Loucy (cell line): ENCODE data around the gene MT1E.
"Not testable (repeated sequence)": the region's sequence is repeated elsewhere in the genome, so short reads cannot be mapped to it uniquely, and the experiment has no call there.

ENCODE experiments used
- H2AFZ ChIP-seq: fragments of 200-600 bp; sonication (generic); 2 replicates; pipeline ENCODE4 v1.6.0; 2016; ENCODE audit warnings: antibody characterized with exemption, mild to moderate bottlenecking, low read length, moderate library complexity
- H3F3A ChIP-seq: fragments of 200-600 bp; 2 replicates; pipeline ENCODE4 v1.6.0; 2016; ENCODE audit warnings: antibody characterized with exemption, low read depth, mild to moderate bottlenecking
- H3K27me3 ChIP-seq: fragments of 200-600 bp; sonication (generic); 2 replicates; pipeline ENCODE4 v1.6.1; 2014; ENCODE audit warnings: low read length, mild to moderate bottlenecking; ENCODE audit not compliant: insufficient read depth, poor library complexity, severe bottlenecking
- H3K36me3 ChIP-seq: fragments of 200-600 bp; sonication (generic); 2 replicates; pipeline ENCODE4 v1.6.1; 2016; ENCODE audit warnings: low read length; ENCODE audit not compliant: insufficient read depth
- H3K4me1 ChIP-seq: fragments of 200-600 bp; sonication (generic); 2 replicates; pipeline ENCODE4 v1.5.1; 2014; ENCODE audit warnings: low read length, mild to moderate bottlenecking; ENCODE audit not compliant: insufficient read depth, poor library complexity, severe bottlenecking
- H3K4me2 ChIP-seq: fragments of 200-600 bp; sonication (generic); 2 replicates; pipeline ENCODE4 v1.6.0; 2014; ENCODE audit warnings: antibody characterized with exemption, low read length, low read depth, mild to moderate bottlenecking; ENCODE audit not compliant: poor library complexity, severe bottlenecking
- H3K4me3 ChIP-seq: fragments of 200-600 bp; sonication (generic); 2 replicates; pipeline ENCODE4 v1.5.1; 2014; ENCODE audit warnings: low read length, mild to moderate bottlenecking, mixed read lengths; ENCODE audit not compliant: poor library complexity, severe bottlenecking
- H3K79me2 ChIP-seq: fragments of 200-600 bp; sonication (generic); 2 replicates; pipeline ENCODE4 v1.6.1; 2014; ENCODE audit warnings: low read length; ENCODE audit not compliant: insufficient read depth
- H3K9ac ChIP-seq: fragments of 200-600 bp; sonication (generic); 2 replicates; pipeline ENCODE4 v1.6.0; 2014; ENCODE audit warnings: mild to moderate bottlenecking, low read depth, low read length, moderate library complexity; ENCODE audit not compliant: poor library complexity, severe bottlenecking
- H3K9me2 ChIP-seq: fragments of 200-600 bp; sonication (generic); replicated peaks from 2 replicates; pipeline ENCODE4 v1.6.1; 2016; ENCODE audit warnings: low read depth, low read length, mixed read lengths
- H3K9me3 ChIP-seq: fragments of 200-600 bp; sonication (generic); 2 replicates; pipeline ENCODE4 v1.6.1; 2014; ENCODE audit warnings: mild to moderate bottlenecking, antibody characterized with exemption, low read length, low read depth; ENCODE audit not compliant: insufficient read depth
- H4K20me1 ChIP-seq: fragments of 200-600 bp; sonication (generic); 2 replicates; pipeline ENCODE4 v1.6.0; 2014; ENCODE audit warnings: antibody characterized with exemption, low read length, mild to moderate bottlenecking; ENCODE audit not compliant: insufficient read depth, poor library complexity, severe bottlenecking
- CTCF ChIP-seq: fragments of 200-600 bp; sonication (generic); conservative IDR thresholded peaks from 2 replicates; pipeline ENCODE4 v1.5.1; 2014; ENCODE audit warnings: mild to moderate bottlenecking, antibody characterized with exemption, low read length
- EZH2phosphoT487 ChIP-seq: fragments of 200-600 bp; IDR thresholded peaks from 2 replicates; pipeline ENCODE4 v1.6.1; 2018; ENCODE audit warnings: antibody characterized with exemption, mild to moderate bottlenecking, moderate library complexity, borderline replicate concordance

The MT1E gene

GRCh38 chr16:56580391-56581048 is 45.1 kb upstream of the MT1E start:
- no peak overlapping the region for H2AFZ ChIP-seq
- TF ChIP-seq EZH2phosphoT487 (no peak), CTCF (no peak)
- H3K9me3 ChIP-seq: no peaks in the 10 kb centered on the region
- H3K79me2 ChIP-seq: no peaks in the 10 kb centered on the region
- no peaks in the 10 kb centered on the region for H3K36me3 ChIP-seq
- H4K20me1 ChIP-seq: no peaks in the 10 kb centered on the region
- H3K4me2 ChIP-seq: no peak overlapping the region
- H3F3A ChIP-seq: no peaks in the 10 kb centered on the region
- H3K27me3 ChIP-seq: no peaks in the 10 kb centered on the region
- H3K9me2 ChIP-seq: no peaks in the 10 kb centered on the region
- no peaks in the 10 kb centered on the region for H3K4me1 ChIP-seq
- no peak overlapping the region for H3K4me3 ChIP-seq
- no peak overlapping the region for H3K9ac ChIP-seq

DNA sequence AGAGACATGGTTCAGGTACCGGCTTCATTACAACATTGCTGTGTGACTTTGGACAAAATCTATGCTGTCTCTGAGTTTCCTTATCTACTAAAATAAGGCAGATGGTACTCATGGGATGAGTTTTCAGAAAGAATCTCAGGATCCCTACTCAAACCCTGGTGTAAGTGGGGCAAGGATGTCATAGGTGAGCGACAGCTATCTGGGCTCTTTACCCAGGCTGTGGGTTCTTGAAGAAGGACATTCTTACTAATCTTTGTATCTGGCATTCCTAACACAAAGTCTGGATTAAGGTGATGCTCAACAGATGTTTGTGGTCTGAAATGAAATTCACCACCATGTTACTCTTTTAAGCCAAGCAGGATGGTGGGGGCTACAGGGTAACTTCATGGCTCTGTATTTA is 42.7 kb upstream of the MT1E start:
- H3F3A ChIP-seq, H3K9me3 ChIP-seq, H3K27me3 ChIP-seq, H3K4me1 ChIP-seq, H4K20me1 ChIP-seq, H3K9ac ChIP-seq, H2AFZ ChIP-seq, H3K4me3 ChIP-seq, H3K36me3 ChIP-seq, H3K4me2 ChIP-seq, H3K79me2 ChIP-seq, H3K9me2 ChIP-seq: not testable (repeated sequence)

DNA sequence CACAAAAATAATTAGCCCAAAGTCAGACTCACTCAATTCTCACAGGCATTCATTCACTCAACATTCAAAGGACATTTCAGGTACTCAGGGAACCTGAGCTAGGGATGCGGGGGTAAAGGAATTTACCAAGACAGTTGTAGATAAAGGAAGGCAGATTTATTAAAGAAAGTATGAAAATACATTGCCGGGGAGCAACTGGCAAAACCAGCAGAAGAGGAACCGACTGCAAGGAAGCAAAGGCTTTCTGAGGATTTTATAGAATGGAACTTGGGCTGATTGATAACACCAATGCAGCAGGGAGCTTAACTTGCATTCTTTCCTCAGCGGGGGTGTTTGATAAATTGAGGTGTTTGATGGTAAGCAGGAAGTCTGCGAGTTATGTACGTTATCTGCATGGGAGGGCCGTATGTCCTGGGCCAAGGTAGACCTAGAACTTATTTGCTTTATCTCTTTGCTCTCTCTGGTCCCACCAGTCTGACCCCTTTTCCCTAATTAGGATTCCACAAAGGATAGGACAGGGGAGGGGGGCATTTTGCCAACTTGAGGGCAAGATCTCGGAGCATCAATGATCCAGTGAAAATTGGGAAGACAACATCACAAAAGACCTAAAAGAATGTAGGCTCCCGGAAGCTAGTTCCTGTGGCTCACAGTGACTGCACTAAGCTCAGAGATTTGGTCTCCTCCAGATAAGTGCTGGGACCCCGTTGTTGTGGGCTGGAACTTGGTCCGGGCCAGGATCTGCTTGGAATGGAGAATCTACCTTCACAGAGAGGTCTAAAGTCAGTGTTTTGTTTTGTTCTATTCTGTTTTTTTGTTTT is 42.0 kb upstream of the MT1E start:
- Histone ChIP-seq H3F3A (no peaks in the 10 kb centered on the region), H3K27me3 (no peaks in the 10 kb centered on the region), H2AFZ (no peak overlapping the region), H3K4me2 (no peak overlapping the region), H3K4me1 (no peaks in the 10 kb centered on the region), H3K9ac (no peak overlapping the region), H4K20me1 (no peaks in the 10 kb centered on the region), H3K79me2 (no peaks in the 10 kb centered on the region), H3K36me3 (no peaks in the 10 kb centered on the region), H3K4me3 (no peak overlapping the region), H3K9me3 (no peaks in the 10 kb centered on the region), H3K9me2 (no peaks in the 10 kb centered on the region)
- TF ChIP-seq EZH2phosphoT487 (no peak), CTCF (no peak)

DNA sequence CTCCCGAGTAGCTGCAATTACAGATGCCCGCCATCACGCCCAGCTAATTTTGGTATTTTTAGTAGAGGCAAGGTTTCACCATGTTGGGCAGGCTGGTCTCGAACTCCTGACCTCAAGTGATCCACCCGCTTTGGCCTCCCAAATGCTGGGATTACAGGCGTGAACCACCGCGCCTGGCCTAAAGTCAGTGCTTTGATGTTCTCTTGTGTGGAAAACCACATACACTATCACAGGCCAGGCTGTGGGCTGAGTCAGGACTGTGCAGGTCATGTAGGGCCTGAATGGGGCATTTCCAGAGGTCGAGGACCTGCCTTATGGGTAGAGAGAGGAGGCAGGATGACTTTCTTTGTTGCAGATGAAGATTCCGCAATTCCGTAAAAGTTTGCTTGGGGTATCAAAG is 41.3 kb upstream of the MT1E start:
- H3K4me3 ChIP-seq: no peak overlapping the region
- TF ChIP-seq EZH2phosphoT487 (no peak), CTCF (no peak)
- H3F3A ChIP-seq: no peaks in the 10 kb centered on the region
- no peaks in the 10 kb centered on the region for H3K9me3 ChIP-seq
- no peak overlapping the region for H3K9ac ChIP-seq
- H3K36me3 ChIP-seq: no peaks in the 10 kb centered on the region
- no peaks in the 10 kb centered on the region for H4K20me1 ChIP-seq
- H3K4me2 ChIP-seq: no peak overlapping the region
- H3K4me1 ChIP-seq: no peaks in the 10 kb centered on the region
- H3K27me3 ChIP-seq: no peaks in the 10 kb centered on the region
- no peaks in the 10 kb centered on the region for H3K79me2 ChIP-seq
- no peak overlapping the region for H2AFZ ChIP-seq
- no peaks in the 10 kb centered on the region for H3K9me2 ChIP-seq
